ENCODE results near the gene BIRC6.
"Not testable (repeated sequence)": the region's sequence is repeated elsewhere in the genome, so short reads cannot be mapped to it uniquely, and the experiment has no call there.

DNA sequence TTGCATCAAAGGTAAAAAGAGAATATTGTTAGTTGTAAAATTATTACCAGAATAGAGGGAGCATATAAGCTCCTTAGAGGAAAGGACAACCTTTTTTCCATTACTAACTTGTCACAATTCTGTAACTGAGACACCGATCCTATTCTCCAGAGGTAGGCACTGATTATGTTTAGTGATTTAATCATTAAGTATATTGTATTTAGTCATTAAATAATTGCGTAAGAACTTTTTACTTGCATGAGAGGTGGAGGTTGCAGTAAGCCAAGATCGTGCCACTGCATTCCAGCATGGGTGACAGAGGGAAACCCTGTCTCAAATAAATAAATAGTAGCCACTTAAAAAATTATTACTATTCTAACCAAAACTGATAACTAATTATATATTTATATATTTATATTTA is 195.7 kb downstream of the BIRC6 start:
- not testable (repeated sequence) for TF ChIP-seq EZH2 (IDR thresholded peaks at IDR 0.05; ENCODE audit: borderline replicate concordance); CTCF (IDR thresholded peaks at IDR 0.05; ENCODE audit: poor library complexity); EZH2phosphoT487 (IDR thresholded peaks at IDR 0.05; ENCODE audit: low read depth, severe bottlenecking, unreplicated experiment)
